ENCODE results near the gene MTG2.

MTG2 gene

DNA sequence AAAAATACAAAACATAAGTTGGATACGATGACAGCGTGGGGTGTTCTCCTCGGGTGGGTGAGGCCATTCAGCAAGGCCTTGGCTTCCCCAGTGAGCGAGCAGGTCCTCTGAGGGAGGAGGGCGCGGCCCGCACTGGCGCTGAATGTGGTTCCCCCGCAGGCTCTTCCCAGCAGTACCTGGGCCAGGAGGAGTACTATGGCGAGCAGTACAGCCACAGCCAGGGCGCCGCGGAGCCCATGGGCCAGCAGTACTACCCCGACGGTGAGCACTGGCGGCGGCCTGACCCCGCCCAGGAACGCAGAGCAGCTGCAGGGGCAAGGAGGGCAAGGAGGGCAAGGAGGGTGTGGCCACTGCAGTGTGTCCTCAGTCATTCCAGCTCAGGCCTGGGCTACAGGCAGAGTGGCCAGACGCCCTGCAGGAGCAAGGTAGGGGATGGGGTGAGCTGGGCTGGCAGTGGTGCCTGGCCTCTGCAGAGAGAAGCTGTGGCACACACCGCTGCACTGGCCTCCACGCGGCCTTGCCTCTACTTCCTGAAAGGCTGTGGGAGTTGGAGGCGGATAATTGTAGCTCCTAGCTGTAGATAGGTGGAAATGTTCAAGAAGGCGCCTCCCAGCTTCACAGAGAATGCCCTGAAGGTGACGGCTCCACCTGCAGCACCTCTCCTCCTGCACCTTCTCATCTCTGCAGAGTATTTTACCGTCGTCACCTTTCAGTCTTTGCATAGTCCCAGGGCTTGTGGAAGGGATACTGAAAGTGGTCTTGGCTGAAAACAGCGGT is 18.7 kb upstream of the MTG2 start:
- DNase-seq, result no peak

DNA sequence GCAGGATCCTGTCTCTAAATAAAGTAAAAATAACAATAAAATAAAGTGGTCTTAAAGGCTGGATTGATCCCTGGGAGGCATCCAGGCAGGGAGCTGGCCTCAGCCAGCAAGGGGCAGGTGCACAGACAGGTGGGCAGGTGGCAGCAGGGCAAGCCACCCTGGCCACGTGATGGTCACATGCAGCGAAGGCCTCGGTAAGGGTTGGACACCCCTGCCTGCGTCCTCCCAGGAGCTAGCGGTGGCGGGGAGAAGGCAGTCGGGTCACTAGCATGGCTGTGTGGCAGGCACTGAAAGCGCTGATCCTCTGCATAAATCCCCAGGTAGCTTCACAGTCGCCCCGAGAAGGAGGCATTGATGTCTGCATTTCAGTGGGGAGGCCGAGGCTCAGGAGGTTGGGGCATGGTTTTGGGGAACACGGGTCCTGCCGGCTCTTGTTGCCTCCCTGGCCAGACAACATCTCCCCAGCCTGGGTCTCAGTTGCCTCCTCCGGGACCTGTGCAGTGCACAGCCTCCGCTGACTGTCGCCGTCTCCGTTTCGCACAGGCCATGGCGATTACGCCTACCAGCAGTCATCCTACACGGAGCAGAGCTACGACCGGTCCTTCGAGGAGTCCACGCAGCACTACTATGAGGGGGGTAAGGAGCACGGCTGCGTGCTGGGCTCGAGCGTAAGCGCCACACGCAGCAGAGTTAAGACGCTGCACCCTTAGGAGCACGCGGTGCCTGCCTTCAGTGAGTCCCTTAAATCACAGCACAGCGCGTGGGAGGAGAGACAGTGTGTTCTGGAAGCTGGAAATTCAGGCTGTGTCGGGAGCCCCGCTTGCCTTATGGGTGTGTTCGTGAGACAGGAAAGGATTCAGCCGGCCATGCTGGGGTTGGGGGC is 17.7 kb upstream of the MTG2 start:
- DNase-seq, result no peak

DNA sequence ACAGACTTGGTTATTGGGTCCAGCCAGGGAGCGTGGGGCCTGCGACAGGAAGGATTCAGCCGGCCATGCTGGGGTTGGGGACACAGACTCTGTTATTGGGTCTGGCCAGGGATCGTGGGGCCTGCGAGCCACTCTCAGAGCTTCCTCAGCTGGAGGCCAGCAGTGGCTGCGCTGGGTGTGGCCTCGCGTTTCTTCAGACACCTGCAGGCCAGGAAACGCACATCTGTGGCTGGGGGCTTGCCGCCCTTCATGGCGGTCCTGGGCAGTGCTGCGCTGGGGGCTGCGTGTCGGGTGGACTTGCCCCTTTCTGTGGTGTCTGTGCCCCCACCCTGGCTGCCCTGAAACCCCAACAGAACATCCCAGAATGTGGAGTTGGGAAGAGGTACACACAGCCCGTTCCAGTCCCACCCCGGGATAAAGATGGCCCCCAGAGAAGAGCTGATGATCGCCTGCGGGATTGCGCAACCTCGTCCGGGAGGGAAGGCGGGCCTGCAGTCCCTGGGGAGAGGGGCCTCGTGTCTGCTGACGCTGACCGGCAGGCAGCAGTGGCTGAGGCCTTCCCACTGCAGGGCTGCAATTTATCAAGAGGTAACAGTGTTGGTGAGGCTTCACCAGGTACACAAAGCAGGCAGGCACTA is 16.9 kb upstream of the MTG2 start:
- no peak for DNase-seq

DNA sequence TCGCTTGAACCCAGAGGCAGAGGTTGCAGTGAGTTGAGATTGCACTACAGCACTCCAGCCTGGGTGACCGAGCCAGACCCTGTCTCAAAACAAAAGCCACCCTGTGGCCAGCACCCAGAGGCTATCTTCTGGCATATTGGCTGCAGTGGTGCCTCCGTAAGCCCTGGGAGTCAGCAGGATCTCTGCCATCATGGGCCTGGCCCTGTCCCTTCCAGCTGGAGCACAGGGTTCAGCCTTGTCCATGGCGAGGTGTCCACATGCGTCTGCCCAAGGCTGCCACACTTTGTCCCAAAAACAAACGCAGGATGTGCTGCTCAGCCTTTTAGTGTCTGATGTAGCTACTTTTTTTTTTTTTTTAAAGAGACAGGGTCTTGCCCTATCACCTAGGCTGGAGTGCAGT is 15.4 kb upstream of the MTG2 start:
- DNase-seq, result no peak

DNA sequence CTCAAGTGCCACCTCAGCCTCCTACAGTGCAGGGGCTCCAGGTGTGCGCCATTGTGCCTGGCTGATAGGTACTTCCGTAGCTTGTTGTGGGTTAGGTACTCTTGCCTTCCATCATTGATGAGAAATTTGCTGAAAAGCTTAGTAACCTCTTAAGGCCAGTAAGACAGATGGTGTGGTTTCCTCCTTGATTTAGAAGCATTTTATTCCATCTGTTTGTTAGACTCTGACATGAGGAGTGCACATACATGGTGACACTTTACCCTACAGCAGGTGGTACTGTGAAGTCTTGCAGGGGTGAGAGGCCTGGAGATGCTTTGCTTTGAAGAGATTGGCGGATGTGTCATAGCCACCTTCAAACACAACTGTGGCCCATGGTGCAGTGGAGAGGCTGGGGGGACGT is 14.8 kb upstream of the MTG2 start:
- DNase-seq, result no peak

DNA sequence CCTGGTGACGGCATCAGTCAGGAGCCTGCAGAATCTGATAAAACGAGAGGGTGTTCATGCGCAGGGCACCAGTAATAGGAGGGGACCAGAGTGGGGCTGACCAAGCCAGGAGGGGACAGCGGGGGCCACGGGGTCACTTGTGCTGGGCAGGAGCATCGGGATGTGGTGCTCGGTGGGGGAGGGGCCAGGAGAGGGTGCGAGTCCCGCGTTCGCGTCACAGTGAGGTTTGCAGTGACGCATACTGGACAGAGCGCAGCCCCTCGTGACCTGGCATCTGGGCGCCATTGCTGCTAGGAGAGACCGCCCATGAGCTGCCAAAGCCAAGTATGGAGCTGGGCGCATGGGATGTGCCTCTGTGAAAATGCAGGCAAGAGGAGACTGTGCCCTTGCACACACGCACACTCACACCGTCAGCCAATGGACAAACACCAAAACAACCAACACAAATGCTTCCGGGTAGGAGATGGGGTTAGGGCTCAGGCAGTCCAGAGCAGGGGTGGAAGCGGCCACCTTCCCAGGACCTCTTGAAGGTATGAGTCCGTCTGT is 13.9 kb upstream of the MTG2 start:
- no peak for DNase-seq

DNA sequence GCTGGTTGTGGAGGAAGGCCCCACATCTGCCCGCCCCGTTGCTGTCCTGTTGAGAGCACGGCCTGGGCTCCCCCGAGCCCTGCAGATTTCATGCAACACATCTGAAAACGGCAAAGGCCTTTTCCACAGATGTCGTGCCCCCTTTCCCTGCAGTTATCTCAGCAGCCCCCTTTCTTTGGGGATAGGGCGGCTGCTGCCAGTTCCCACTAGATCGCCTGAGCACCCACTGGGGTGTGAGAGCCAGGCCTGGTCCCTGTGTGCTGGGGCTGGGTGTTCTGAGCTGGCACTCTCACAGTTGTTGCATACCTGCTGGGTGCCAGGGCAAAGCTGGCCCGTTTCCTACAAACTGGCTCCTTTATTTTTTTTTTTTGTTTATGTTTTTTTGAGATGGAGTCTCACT is 12.3 kb upstream of the MTG2 start:
- no peak for DNase-seq

DNA sequence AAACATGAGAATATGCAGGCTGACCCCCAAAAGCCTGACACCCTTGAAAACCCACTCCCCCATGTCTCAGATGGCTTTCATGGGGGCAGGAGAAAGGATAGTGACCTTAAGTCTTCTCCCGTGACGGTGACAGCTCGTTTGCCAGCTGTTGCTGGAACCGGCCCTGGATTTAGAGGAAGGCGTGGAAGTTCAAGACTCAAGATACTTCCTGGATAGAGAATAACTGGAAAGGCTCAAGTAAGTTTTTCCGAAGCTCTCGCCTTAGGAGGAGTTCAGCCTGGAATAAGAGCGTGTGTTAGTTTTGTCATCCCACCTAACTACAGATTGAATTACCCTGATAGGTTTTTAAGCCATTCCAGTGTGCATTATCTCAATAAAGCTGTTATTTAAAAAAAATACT is 11.6 kb upstream of the MTG2 start:
- no peak for DNase-seq

DNA sequence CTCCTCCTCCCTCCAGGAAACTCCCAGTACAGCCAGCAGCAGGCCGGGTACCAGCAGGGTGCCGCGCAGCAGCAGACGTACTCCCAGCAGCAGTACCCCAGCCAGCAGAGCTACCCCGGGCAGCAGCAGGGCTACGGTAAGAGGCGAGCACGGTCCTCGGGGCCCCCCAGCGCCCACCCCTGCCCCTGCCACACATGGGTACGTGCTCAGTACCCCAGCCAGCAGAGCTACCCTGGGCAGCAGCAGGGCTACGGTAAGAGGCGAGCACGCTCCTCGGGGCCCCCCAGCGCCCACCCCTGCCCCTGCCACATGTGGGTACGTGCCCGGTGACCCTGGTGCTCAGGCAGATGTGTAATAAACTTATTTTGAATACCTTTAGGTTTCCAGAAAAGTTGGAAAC is 10.2 kb upstream of the MTG2 start:
- no peak for DNase-seq

DNA sequence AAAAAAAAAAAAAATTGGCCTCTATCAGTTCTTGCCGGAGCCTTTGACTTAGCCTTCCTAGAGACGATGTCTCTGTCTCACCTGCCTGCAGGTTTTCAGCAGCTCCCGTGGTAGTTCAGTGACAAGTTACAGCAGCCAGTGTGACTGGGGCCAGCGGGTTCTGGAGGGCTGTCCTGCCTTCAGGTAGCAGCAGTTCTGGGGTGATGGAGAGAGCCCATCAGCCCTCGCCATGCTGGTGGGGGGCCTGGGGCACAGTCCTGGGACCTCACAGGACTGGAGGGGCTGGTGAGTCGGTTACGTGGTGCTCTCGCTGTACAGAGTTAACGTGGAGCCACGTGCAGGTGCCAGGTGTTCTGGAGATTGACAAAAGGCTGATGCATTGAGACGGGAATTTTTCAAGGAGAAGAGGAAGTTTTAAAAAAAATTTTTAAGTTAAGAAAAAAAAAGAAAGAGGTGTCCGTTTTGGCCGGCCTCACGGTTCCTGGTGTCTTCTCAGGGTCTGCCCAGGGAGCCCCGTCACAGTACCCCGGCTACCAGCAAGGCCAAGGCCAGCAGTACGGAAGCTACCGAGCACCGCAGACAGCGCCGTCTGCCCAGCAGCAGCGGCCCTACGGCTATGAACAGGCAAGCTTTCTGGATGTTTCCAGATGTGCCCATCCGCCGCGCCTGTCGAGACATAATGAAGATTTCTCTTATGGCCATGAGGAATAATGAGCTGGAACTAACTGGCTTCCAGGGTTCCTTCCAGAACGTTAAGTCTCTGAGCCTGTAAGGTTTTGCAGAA is 8.6 kb upstream of the MTG2 start:
- no peak for DNase-seq

DNA sequence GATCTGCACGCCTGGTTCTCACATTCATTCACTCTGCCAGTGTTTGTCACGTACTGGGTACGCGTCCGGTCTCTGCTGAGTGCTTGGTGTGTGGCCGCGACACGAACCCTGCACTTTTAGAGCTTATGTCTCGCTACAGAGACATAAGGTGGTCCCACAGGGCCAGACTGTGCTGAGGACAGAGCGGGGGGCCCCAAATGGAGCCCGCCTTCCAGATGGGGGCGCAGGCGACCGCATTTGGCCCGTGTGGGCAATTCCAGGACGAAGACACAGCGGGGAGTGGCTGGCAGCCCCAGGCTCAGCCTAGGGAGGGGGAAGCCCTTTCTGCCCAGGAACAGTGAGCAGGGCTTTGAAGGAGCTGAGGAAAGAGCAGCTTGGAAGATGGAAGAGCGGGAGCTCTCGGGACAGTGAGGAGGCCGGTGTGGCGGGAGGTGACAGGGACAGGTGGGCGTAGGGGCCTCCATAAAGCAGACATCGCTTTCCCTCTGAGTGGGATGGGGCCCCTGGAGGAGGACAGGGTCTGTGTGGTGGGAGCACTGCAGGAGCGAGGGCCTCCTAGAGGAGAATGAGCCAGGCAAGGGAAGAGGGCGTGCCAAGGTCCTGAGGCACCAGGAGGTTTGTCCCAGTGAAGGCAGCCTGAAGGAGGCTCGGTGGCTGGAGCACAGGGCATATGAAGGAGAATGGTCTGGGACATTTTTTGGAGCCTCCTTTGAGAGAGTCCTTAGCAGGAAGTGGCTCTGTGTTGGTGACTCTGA is 7.8 kb upstream of the MTG2 start:
- no peak for DNase-seq

DNA sequence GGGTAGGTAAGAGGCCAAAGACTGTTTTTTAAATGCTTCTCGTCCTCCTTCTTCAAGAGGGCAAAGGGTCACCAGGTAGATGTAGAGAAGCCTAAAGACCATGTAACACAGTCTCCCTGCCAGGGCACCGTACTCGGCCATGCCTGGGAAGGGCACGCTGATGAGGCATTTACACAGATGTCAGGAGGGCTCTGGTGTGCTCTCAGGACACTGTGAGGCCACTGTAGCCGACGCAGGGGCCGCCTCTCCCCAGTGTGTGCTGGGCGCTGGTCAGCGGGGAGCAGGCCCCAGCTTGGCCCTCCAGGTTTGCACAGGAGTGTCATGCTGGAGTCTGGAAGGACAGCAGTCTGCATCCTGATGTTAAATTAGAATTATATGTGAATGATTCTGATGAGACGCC is 7.1 kb upstream of the MTG2 start:
- DNase-seq, result no peak

DNA sequence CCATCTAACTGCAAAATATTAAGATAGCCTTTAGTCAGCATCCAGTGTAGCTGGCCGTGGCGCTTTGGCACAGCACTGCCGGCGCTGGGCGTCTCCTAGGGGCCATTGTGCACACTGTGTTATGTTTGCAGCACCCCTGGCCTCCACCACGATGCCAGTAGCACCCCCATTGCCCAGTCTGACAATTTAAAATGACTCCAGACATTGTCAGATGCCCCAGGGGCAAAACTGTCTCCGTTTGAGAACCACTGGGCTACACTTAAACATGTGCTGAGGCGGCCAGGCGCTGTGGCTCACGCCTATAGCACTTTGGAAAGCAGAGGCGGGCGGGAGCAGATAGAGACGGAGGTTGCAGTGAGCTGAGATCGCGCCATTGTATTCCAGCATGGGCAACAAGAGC is 6.0 kb upstream of the MTG2 start:
- no peak for DNase-seq

DNA sequence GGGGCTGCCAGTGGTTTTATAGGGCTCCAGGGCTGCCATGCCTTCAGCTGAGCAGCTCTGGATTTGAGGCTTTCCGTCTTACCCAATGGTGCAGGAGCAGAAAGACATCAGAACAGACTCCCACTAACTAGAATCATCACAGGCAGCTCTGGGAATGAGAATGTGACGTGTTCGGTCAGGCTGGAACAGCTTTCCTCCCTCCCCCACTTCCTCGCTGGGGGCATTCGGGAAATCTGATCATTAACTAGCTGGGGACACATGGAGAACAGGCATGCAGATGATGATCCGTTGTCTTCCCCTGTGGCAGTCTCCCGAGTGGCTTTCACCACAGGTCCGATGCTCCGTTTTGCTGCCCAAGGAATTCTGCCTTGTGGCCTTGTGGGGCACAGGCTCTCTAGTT is 5.5 kb upstream of the MTG2 start:
- no peak for DNase-seq

DNA sequence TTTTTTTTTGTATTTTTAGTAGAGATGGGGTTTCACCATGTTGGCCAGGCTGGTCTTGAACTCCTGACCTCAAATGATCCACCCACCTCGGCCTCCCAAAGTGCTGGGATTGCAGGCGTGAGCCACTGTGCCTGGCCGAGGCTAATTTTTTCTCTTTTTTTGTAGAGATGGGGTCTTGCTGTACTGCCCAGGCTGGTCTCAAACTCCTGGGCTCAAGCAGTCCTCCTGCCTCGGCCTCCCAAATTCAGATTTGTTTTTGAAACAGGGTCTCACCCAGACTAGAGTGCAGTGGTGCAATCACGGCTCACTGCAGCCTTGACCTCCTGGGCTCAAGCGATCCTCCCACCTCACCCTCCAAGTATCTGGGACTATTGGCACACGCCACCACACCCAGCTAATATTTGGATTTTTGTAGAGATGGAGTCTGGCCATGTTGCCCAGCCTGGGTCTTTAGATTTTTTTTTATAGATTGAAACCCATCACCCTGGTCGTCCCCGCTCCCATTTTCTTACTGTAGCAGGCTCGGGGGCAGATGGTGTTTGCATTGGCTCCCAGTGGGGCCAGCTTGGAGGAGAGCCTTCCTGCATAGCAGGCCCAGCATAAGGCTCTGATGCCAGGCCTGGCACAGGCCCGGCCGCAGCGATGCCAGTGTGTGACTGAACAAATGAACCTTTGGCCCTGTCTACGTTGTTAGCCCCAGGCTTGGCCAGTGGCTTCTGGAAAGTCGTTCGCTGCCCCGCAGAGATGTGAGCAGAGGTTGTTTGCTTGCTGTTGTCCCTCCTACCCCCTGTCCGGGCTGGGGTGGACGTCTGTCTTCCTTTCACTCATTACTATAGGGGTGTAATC is 4.3 kb upstream of the MTG2 start:
- DNase-seq, result no peak

DNA sequence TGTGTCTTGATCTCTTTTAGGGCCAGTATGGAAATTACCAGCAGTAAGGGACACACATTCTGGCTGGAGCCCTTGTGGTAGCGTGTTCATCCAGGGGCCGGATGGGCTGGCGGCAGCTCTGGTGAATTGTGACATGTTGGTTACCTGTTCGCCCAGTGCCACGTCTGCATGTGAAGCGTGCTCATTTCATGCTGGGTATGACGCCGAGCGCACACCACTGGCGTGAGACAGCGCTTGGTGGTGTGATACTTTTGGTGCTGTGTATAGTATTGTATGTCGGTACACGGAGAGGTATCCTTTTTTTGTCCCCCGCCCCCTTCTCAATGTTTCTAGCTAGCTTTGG is 3.7 kb upstream of the MTG2 start:
- DNase-seq, result no peak

DNA sequence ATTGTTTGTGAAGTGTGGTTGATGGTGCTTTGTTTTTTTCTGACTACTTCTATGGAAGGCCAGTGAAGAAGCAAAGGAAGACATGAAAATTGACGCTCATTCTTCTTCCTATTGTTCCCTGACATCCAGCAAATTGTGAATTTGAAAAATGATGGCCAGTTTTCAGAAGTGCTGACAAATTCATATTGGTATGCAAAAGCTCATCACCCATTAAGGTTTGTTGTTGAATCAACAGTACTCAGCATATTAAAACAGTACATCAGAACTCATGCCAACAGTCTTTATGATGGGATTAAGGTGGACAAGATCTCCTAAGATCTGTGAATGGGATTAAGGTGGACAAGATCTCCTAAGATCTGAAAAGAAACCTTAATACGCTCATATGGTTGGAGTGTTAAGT is 1.0 kb upstream of the MTG2 start:
- DNase-seq, result no peak

DNA sequence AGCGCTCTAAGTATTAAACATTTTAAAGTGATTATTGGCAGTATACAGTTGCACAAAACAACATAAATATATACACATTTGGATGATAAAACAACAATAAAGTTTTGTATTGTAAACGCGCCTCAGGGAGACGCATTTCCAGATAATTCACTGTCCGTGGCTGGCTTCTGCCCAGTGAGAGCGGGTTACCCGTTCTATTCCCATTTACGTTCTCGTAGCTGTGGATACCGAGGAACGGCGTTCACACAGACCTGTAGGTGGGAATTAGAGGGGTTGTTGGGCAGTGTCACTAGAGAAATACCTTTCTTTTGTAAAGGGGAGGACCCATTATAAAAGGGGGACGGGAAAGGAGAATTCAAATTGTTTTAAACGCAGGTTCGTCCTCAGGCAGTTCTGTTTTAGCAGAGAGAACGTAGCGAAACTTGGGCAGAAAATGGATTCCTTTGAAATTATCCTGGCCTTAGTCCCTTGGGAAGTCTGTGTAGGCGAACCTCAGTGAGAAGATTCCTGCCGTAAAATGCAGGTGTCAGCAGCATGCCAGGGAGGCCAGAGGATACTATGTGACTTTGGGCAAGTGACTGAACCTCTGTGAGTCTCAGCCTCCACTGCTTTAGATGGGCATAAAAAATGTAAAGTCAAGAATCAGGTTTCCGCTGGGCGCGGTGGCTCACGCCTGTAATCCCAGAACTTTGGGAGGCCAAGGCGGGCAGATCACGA is 756 bp downstream of the MTG2 start:
- no peak for DNase-seq

DNA sequence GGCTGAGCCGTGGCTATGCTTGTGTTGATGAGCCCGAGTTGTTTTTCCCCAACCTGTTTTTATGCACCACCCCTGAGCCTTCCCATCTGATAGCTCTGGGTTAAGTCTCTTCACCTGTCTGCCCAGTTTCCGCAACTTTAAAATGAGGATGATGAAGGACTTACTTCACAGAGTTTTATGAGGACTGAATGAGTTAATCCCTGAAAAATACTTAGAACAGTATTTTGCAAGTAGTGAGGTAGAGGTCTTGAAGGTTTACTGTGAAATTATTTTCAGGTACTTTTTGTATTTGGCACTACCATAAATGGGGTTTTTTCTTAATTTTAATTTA is 3.2 kb downstream of the MTG2 start:
- DNase-seq, result no peak

Data from activated CD4-positive, CD25-positive, alpha-beta regulatory T cell treated with anti-CD3 and anti-CD28 coated beads, Interleukin-2, amount 50 U/mL, for 72 hours (primary cell).